SH-SY5Y (cell line): ENCODE measurements around the gene CTCF.

ENCODE experiments used
- GATA2 ChIP-seq: IDR thresholded peaks from 2 replicates; pipeline ENCODE4 v1.6.1; 2011; ENCODE audit warnings: mild to moderate bottlenecking, low read depth, low read length
- GATA3 ChIP-seq: IDR thresholded peaks from 2 replicates; pipeline ENCODE4 v1.6.1; 2011; ENCODE audit warnings: low read depth, mild to moderate bottlenecking, low read length, moderate library complexity

CTCF gene

DNA sequence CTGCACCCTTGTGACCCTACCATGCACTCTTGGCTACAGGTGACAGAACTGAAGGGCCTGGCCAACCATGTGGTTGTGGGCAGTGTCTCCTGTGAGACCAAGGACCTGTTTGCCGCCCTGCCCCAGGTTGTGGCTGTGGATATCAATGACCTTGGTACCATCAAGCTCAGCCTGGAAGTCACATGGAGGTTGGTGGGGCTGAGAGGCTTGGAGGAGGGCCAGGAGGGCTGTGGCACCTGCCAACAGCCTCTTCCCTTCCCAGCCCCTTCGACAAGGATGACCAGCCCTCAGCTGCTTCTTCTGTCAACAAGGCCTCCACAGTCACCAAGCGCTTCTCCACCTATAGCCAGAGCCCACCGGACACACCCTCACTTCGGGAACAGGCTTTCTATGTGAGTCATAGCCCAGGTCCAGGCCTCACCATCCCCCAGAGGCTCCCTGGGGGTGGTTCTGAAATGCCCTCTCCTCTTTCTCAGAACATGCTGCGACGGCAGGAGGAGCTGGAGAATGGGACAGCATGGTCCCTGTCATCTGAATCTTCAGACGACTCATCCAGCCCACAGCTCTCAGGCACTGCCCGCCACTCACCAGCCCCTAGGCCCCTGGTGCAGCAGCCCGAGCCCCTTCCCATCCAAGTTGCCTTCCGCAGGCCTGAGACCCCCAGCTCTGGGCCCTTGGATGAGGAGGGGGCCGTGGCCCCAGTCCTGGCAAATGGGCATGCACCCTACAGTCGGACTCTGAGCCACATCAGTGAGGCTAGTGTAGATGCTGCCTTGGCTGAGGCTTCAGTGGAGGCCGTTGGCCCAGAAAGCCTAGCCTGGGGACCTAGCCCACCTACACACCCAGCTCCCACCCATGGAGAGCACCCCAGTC is 20.7 kb upstream of the CTCF start:
- TF ChIP-seq GATA2 (no peak), GATA3 (no peak)

- TF ChIP-seq GATA2 = no peak
- no peak for TF ChIP-seq GATA3
Measured at GRCh38 chr16:67542464-67542863, 19.9 kb upstream of the CTCF start.

DNA sequence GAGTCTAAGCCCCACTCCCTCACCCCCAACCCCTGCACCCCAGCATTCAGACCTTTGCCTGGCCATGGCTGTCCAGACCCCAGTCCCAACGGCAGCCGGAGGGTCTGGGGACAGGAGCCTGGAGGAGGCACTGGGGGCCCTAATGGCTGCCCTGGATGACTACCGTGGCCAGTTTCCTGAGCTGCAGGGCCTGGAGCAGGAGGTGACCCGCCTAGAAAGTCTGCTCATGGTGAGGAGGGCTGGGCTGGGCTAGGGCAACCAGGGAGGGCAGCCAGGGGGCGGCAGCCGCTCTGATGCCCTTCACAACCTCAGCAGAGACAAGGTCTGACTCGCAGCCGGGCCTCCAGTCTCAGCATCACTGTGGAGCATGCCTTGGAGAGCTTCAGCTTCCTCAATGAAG is 19.3 kb upstream of the CTCF start:
- TF ChIP-seq GATA2 (no peak), GATA3 (no peak)

- TF ChIP-seq GATA3 (no peak), GATA2 (no peak)
Measured at GRCh38 chr16:67543582-67543981, 18.7 kb upstream of the CTCF start.

GRCh38 chr16:67544329-67544841 is 17.9 kb upstream of the CTCF start:
- TF ChIP-seq GATA2 (no peak), GATA3 (no peak)

- no peak for TF ChIP-seq GATA3
- TF ChIP-seq GATA2 = no peak
Measured at GRCh38 chr16:67544844-67545664, 17.3 kb upstream of the CTCF start.

DNA sequence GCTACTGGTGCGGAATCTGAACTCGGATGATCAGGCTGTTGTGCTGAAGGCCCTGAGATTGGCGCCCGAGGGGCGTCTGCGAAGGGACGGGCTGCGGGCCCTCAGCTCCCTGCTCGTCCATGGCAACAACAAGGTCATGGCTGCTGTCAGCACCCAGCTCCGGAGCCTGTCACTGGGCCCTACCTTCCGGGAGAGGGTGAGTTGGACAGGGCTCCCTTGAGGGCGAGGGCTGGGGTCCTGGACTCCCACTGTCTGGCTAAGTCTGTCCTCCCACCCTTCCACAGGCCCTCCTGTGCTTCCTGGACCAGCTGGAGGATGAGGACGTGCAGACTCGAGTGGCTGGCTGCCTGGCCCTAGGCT is 16.7 kb upstream of the CTCF start:
- no peak for TF ChIP-seq GATA2
- no peak for TF ChIP-seq GATA3

GRCh38 chr16:67546091-67546501 is 16.2 kb upstream of the CTCF start:
- no peak for TF ChIP-seq GATA2
- no peak for TF ChIP-seq GATA3

- TF ChIP-seq GATA3 (no peak), GATA2 (no peak)
Measured at GRCh38 chr16:67546761-67547422, 15.4 kb upstream of the CTCF start.

GRCh38 chr16:67547423-67548264 is 14.7 kb upstream of the CTCF start:
- TF ChIP-seq GATA2 (no peak), GATA3 (no peak)

- no peak for TF ChIP-seq GATA2
- no peak for TF ChIP-seq GATA3
Measured at GRCh38 chr16:67548265-67549126, 13.8 kb upstream of the CTCF start.

DNA sequence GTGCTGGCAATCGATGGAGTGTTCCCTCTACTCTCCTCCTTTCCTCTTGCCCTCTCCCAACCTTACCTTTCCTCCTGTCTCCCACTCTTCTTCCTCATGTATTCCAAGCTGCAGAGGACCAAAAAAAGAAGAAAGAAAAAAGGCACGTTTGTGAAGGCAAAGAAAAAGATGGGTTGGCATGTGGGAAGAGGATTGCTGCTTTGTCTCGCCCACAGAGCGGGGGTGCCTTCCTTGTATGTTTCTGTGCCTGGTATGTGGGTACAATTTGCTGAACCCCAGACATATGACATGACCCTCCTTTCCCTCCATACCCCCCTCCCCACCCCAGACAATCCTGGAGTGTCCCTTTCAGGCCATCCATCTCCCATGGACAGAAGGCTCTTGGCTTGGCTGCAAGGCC is 13.1 kb upstream of the CTCF start:
- TF ChIP-seq GATA3 (no peak), GATA2 (no peak)
